Trophoblast cell (in vitro differentiated cells and primary cell): ENCODE measurements around the gene SNAPC2.

ENCODE experiments used
- DNase-seq, 2 donors: peaks; one replicate each; pipeline ENCODE4 v3.0.0-alpha.2; 2016
- H2AFZ ChIP-seq: 2 replicates; pipeline ENCODE4 v1.6.1; 2013; ENCODE audit warnings: low read length, moderate library complexity, mild to moderate bottlenecking; ENCODE audit not compliant: insufficient read depth, poor library complexity
- H2AK5ac ChIP-seq: 2 replicates; pipeline ENCODE4 v1.6.1; 2013; ENCODE audit warnings: mild to moderate bottlenecking, low read length
- H2BK120ac ChIP-seq: 2 replicates; pipeline ENCODE4 v1.6.1; 2013; ENCODE audit warnings: low read length, mild to moderate bottlenecking, moderate library complexity; ENCODE audit not compliant: insufficient read depth, poor library complexity
- H2BK12ac ChIP-seq: 2 replicates; pipeline ENCODE4 v1.6.1; 2013; ENCODE audit warnings: mild to moderate bottlenecking, low read length, moderate library complexity
- H2BK5ac ChIP-seq: 2 replicates; pipeline ENCODE4 v1.6.1; 2013; ENCODE audit warnings: low read length, low read depth, moderate library complexity, mild to moderate bottlenecking; ENCODE audit not compliant: poor library complexity
- H3K14ac ChIP-seq: 2 replicates; pipeline ENCODE4 v1.6.1; 2013; ENCODE audit warnings: mild to moderate bottlenecking, low read length
- H3K18ac ChIP-seq: 2 replicates; pipeline ENCODE4 v1.6.1; 2013; ENCODE audit warnings: mild to moderate bottlenecking, low read length
- H3K23ac ChIP-seq: 2 replicates; pipeline ENCODE4 v1.6.1; 2013; ENCODE audit warnings: low read length
- H3K27ac ChIP-seq: 2 replicates; pipeline ENCODE4 v1.5.1; 2013; ENCODE audit warnings: low read depth, mild to moderate bottlenecking, inconsistent platforms, low read length, moderate library complexity
- H3K27me3 ChIP-seq: 2 replicates; pipeline ENCODE4 v1.6.1; 2013; ENCODE audit warnings: inconsistent platforms, mild to moderate bottlenecking, low read length, moderate library complexity; ENCODE audit not compliant: insufficient read depth
- H3K36me3 ChIP-seq, 2 experiments: 1 replicate in 1 of 2; 2 replicates in 1 of 2; pipeline ENCODE4 v1.6.1; 2013; ENCODE audit warnings: low read length in 2 of 2, mild to moderate bottlenecking in 2 of 2, moderate library complexity in 1 of 2; ENCODE audit not compliant: insufficient read depth in 2 of 2, control insufficient read depth in 1 of 2
- H3K4ac ChIP-seq: 2 replicates; pipeline ENCODE4 v1.6.1; 2013; ENCODE audit warnings: low read depth, mild to moderate bottlenecking, low read length, moderate library complexity
- H3K4me1 ChIP-seq, 2 experiments: 1 replicate in 1 of 2; 2 replicates in 1 of 2; pipeline ENCODE4 v1.6.1; 2013; ENCODE audit warnings: low read length in 2 of 2, mild to moderate bottlenecking in 2 of 2, moderate library complexity in 1 of 2; ENCODE audit not compliant: insufficient read depth in 2 of 2, control insufficient read depth in 1 of 2
- H3K4me2 ChIP-seq: 2 replicates; pipeline ENCODE4 v1.6.1; 2013; ENCODE audit warnings: inconsistent platforms, mild to moderate bottlenecking, low read length, moderate library complexity
- H3K4me3 ChIP-seq: 2 replicates; pipeline ENCODE4 v1.5.1; 2013; ENCODE audit warnings: mild to moderate bottlenecking, low read depth, low read length, inconsistent platforms
- H3K79me1 ChIP-seq: one replicate; pipeline ENCODE4 v1.6.1; 2013; ENCODE audit warnings: low read length
- H3K79me2 ChIP-seq: 2 replicates; pipeline ENCODE4 v1.6.1; 2013; ENCODE audit warnings: low read length, mild to moderate bottlenecking; ENCODE audit not compliant: control insufficient read depth, insufficient read depth, poor library complexity
- H3K9ac ChIP-seq: 2 replicates; pipeline ENCODE4 v1.6.1; 2013; ENCODE audit warnings: mild to moderate bottlenecking, low read length
- H3K9me3 ChIP-seq: 2 replicates; pipeline ENCODE4 v1.6.1; 2013; ENCODE audit warnings: low read depth, mild to moderate bottlenecking, control low read depth, inconsistent platforms, low read length; ENCODE audit not compliant: insufficient read depth
- H4K12ac ChIP-seq: 2 replicates; pipeline ENCODE4 v1.6.1; 2013; ENCODE audit warnings: low read depth, mild to moderate bottlenecking, low read length, moderate library complexity
- H4K8ac ChIP-seq: 2 replicates; pipeline ENCODE4 v1.6.1; 2013; ENCODE audit warnings: low read depth, mild to moderate bottlenecking, low read length, moderate library complexity
- H4K91ac ChIP-seq: one replicate; pipeline ENCODE4 v1.6.1; 2013; ENCODE audit warnings: low read depth, mild to moderate bottlenecking, low read length, moderate library complexity
- WGBS: extraction: QIAGEN DNeasy Blood & Tissue Kit; methylation state at CpG from one replicate; pipeline ENCODE4 v1.1.7; 2013; ENCODE audit warnings: missing lambda C conversion rate; ENCODE audit not compliant: insufficient read length, insufficient coverage; ENCODE audit errors: extremely low coverage; 5-methylcytosine and 5-hydroxymethylcytosine counted together

The SNAPC2 gene

GRCh38 chr19:7924651-7925170 lies 4.6 kb downstream of the SNAPC2 start:
- Histone ChIP-seq H3K9me3 (no peaks in the 10 kb centered on the region), H3K79me2 (peaks cover 2% of the 10 kb centered on the region), H4K12ac (no peak overlapping the region), H2BK12ac (no peak overlapping the region), H2AFZ (no peak overlapping the region), H3K36me3 (peaks cover 24 to 25% of the 10 kb centered on the region in 2 experiments), H4K8ac (peak overlapping the region; percentile 21), H3K27me3 (no peaks in the 10 kb centered on the region), H4K91ac (no peak overlapping the region), H2BK5ac (no peak overlapping the region), H3K23ac (no peak overlapping the region), H3K79me1 (peaks cover 4% of the 10 kb centered on the region), H2BK120ac (no peak overlapping the region), H3K27ac (no peak overlapping the region), H3K9ac (no peak overlapping the region), H3K4me1 (peaks cover 10 to 17% of the 10 kb centered on the region in 2 experiments), H2AK5ac (no peak overlapping the region), H3K14ac (no peak overlapping the region), H3K4me2 (peak overlapping the region; percentile 63), H3K4ac (no peak overlapping the region), H3K18ac (peak overlapping the region; percentile 10), H3K4me3 (no peak overlapping the region)
- no peak for DNase-seq
- WGBS, result no CpG with 5 or more reads among the region's 34 CpGs

GRCh38 chr19:7925171-7925851 lies 5.2 kb downstream of the SNAPC2 start:
- Histone ChIP-seq H3K4me2 (peak overlapping the region; percentile 63), H3K4me3 (peak overlapping the region; percentile 72), H3K79me2 (peaks cover under 1% of the 10 kb centered on the region), H3K9me3 (no peaks in the 10 kb centered on the region), H3K9ac (peak overlapping the region; percentile 65), H3K36me3 (peaks cover 26% of the 10 kb centered on the region in 2 experiments), H3K23ac (no peak overlapping the region), H2BK120ac (no peak overlapping the region), H3K14ac (peak overlapping the region; percentile 14), H3K27ac (no peak overlapping the region), H3K79me1 (peaks cover 3% of the 10 kb centered on the region), H2BK5ac (no peak overlapping the region), H3K18ac (peak overlapping the region; percentile 54), H4K91ac (no peak overlapping the region), H2AFZ (peak overlapping the region; percentile 40), H2AK5ac (no peak overlapping the region), H3K4me1 (peaks cover 8 to 15% of the 10 kb centered on the region in 2 experiments), H2BK12ac (no peak overlapping the region), H4K8ac (peak overlapping the region; percentile 12), H3K27me3 (no peaks in the 10 kb centered on the region), H4K12ac (no peak overlapping the region), H3K4ac (peak overlapping the region; percentile 18)
- WGBS, result no CpG with 5 or more reads among the region's 98 CpGs
- peak; percentile 35 to 73 for DNase-seq

GRCh38 chr19:7926021-7926726 lies 6.0 kb downstream of the SNAPC2 start, which contains the start of gene CTXN1:
CTXN1 (minus strand) TSS chr19:7926135; CDS start chr19:7925538, 597 bp downstream.
- Histone ChIP-seq H3K18ac (peak within 1 kb of the TSS; percentile 54), H3K79me2 (no peaks in the 10 kb centered on the region), H2BK5ac (no peak within 1 kb of the TSS), H2AFZ (peak within 1 kb of the TSS; percentile 40), H4K8ac (peak within 1 kb of the TSS; percentile 79), H3K9me3 (no peaks in the 10 kb centered on the region), H3K23ac (no peak within 1 kb of the TSS), H3K4me1 (peaks cover 8 to 11% of the 10 kb centered on the region in 2 experiments), H3K4ac (peak within 1 kb of the TSS; percentile 18), H3K4me2 (peak within 1 kb of the TSS; percentile 87), H2BK12ac (peak within 1 kb of the TSS; percentile 12), H4K91ac (peak within 1 kb of the TSS; percentile 79), H2BK120ac (no peak within 1 kb of the TSS), H3K9ac (peak within 1 kb of the TSS; percentile 65), H3K4me3 (peak within 1 kb of the TSS; percentile 72), H3K27me3 (no peaks in the 10 kb centered on the region), H3K79me1 (peaks cover 2% of the 10 kb centered on the region), H3K27ac (no peak within 1 kb of the TSS), H3K36me3 (peaks cover 33 to 34% of the 10 kb centered on the region in 2 experiments), H3K14ac (peak within 1 kb of the TSS; percentile 49), H2AK5ac (peak within 1 kb of the TSS; percentile 39), H4K12ac (peak within 1 kb of the TSS; percentile 33)
- peak in 1 of 2 donors; percentile 68 for DNase-seq
- WGBS, result no CpG with 5 or more reads among the region's 65 CpGs

GRCh38 chr19:7926727-7927604 lies 6.8 kb downstream of the SNAPC2 start:
- Histone ChIP-seq H3K18ac (no peak overlapping the region), H3K79me2 (no peaks in the 10 kb centered on the region), H3K4ac (no peak overlapping the region), H2BK5ac (no peak overlapping the region), H2AK5ac (no peak overlapping the region), H3K23ac (no peak overlapping the region), H3K36me3 (peaks cover 37 to 38% of the 10 kb centered on the region in 2 experiments), H3K9ac (no peak overlapping the region), H2BK12ac (no peak overlapping the region), H3K27me3 (no peaks in the 10 kb centered on the region), H3K4me1 (peaks cover 8 to 11% of the 10 kb centered on the region in 2 experiments), H2AFZ (no peak overlapping the region), H3K4me3 (no peak overlapping the region), H3K4me2 (no peak overlapping the region), H2BK120ac (no peak overlapping the region), H3K27ac (no peak overlapping the region), H4K8ac (no peak overlapping the region), H3K79me1 (peaks cover 2% of the 10 kb centered on the region), H4K91ac (no peak overlapping the region), H3K14ac (no peak overlapping the region), H4K12ac (no peak overlapping the region), H3K9me3 (no peaks in the 10 kb centered on the region)
- no CpG with 5 or more reads among the region's 32 CpGs for WGBS
- no peak for DNase-seq
